SJSA1 (cell line): ENCODE results near the gene EXOC3L4. TPM values are rescaled to one million over a fixed set of nuclear protein-coding genes. Genes with fewer than 3 reads are reported as not detected.

Experiments
- DNase-seq, 2 experiments: peaks; one replicate each; pipeline ENCODE4 v3.0.0-alpha.2; 2015 to 2020; ENCODE audit warnings: low spot score in 2 of 2, low read depth in 1 of 2
- H3K27ac ChIP-seq: fragments of 250-450 bp; sonication (Bioruptor Pico); 2 replicates; pipeline ENCODE4 v1.5.1; 2020; ENCODE audit warnings: mild to moderate bottlenecking, moderate library complexity
- H3K27me3 ChIP-seq: fragments of 250-450 bp; sonication (Bioruptor Pico); replicated peaks from 2 replicates; pipeline ENCODE4 v1.5.1; 2020; ENCODE audit warnings: mild to moderate bottlenecking, moderate library complexity
- H3K36me3 ChIP-seq: fragments of 250-450 bp; sonication (Bioruptor Pico); 2 replicates; pipeline ENCODE4 v1.5.1; 2020; ENCODE audit warnings: mild to moderate bottlenecking
- H3K4me1 ChIP-seq: fragments of 250-450 bp; sonication (Bioruptor Pico); replicated peaks from 2 replicates; pipeline ENCODE4 v1.6.1; 2021; ENCODE audit warnings: mild to moderate bottlenecking
- H3K4me3 ChIP-seq: fragments of 250-450 bp; sonication (Bioruptor Pico); 2 replicates; pipeline ENCODE4 v1.5.1; 2020; ENCODE audit warnings: mild to moderate bottlenecking
- H3K9me3 ChIP-seq: fragments of 250-450 bp; sonication (Bioruptor Pico); replicated peaks from 2 replicates; pipeline ENCODE4 v1.5.1; 2020; ENCODE audit warnings: mild to moderate bottlenecking
- total RNA-seq: library from RNA; depleted of rRNA; stranded (reverse); fragments of >200 nt; shearing (Covaris generic); gene quantifications from 2 replicates; pipeline ENCODE4 v1.2.3, GENCODE V29; 2014

The EXOC3L4 gene
- total RNA-seq, 1 experiment from 2014 or later = 0.50 TPM

DNA sequence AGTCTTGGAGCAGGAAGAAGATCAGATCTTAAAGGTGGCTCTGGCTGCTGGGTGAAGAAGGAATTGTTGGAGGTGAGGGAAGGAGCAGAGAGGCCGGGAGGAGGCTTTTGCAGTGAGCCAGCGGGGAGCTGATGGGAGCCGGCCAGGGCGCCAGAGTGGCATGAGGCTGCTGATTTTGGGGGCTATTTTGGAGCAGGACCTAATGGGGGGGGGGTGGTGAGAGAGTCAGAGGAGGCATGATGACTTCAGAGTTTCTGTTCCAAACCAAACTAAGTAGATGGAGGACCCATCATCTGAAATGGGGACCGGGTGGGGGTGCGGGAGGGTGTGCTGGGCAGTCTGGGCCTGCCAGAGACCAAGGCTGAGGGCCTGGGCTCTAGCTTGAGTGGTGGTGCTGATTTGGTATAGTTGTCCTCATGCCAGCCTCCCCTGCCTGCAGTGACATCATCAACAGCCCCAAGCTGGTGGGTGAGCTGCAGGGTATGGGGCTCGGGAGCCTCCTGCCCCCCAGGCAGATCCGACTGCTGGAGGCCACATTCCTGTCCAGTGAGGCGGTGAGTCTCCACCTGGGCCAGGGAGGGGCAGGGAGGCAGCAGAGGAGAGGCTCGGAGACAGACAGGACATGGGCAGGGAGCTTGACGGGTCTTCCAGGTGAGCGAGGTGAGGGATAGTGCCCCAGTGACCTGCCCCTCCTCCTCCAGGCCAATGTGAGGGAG, 34.9 kb downstream of the EXOC3L4 start:
- Histone ChIP-seq H3K9me3 (no peaks in the 10 kb centered on the region), H3K36me3 (peaks cover 47% of the 10 kb centered on the region), H3K27ac (no peak overlapping the region), H3K27me3 (no peaks in the 10 kb centered on the region), H3K4me1 (peaks cover 58% of the 10 kb centered on the region), H3K4me3 (no peak overlapping the region)
- peak in 1 of 2 experiments; percentile 40 for DNase-seq

- peak in 1 of 2 experiments; percentile 38 for DNase-seq
- Histone ChIP-seq H3K9me3 (no peaks in the 10 kb centered on the region), H3K27ac (no peak overlapping the region), H3K36me3 (peaks cover 50% of the 10 kb centered on the region), H3K27me3 (no peaks in the 10 kb centered on the region), H3K4me3 (no peak overlapping the region), H3K4me1 (peaks cover 56% of the 10 kb centered on the region)
Observed at GRCh38 chr14:103130017-103130764, 35.7 kb downstream of the EXOC3L4 start.

GRCh38 chr14:103130965-103131364, 36.4 kb downstream of the EXOC3L4 start:
- Histone ChIP-seq H3K27me3 (no peaks in the 10 kb centered on the region), H3K4me3 (no peak overlapping the region), H3K27ac (no peak overlapping the region), H3K4me1 (peaks cover 56% of the 10 kb centered on the region), H3K36me3 (peaks cover 58% of the 10 kb centered on the region), H3K9me3 (no peaks in the 10 kb centered on the region)
- DNase-seq = peak; percentile 55 to 72

DNA sequence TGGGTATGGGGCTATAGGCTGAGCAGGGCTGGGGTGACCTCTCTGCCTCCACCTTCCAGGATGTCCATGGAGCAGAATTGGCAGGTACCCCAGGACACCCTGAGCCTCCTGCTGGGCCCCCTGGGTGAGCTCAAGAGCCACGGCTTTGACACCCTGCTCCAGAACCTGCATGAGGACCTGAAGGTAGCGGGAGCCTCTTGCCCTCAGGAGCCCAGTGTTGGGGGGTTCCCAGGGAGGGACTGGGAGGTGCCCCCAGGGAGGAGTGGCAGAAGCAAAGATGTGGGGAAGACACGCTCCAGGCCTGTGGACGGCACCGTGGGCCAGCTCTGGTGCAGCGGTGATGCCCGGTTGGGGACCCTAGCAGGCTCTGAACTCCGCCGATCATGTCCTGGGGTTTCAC, 37.1 kb downstream of the EXOC3L4 start:
- H3K27me3 ChIP-seq = no peaks in the 10 kb centered on the region
- H3K4me3 ChIP-seq = no peak overlapping the region
- H3K36me3 ChIP-seq = peaks cover 59% of the 10 kb centered on the region
- peaks cover 60% of the 10 kb centered on the region for H3K4me1 ChIP-seq
- H3K27ac ChIP-seq = no peak overlapping the region
- DNase-seq = peak in 1 of 2 experiments; percentile 39
- no peaks in the 10 kb centered on the region for H3K9me3 ChIP-seq

- H3K27me3 ChIP-seq = no peaks in the 10 kb centered on the region
- H3K9me3 ChIP-seq = no peaks in the 10 kb centered on the region
- H3K27ac ChIP-seq = no peak overlapping the region; the same call in 1 of the 2 replicates
- H3K36me3 ChIP-seq = peaks cover 54% of the 10 kb centered on the region
- peaks cover 69% of the 10 kb centered on the region for H3K4me1 ChIP-seq
- no peak overlapping the region for H3K4me3 ChIP-seq
- peak; percentile 70 to 76 for DNase-seq
Observed at GRCh38 chr14:103132381-103133209, 38.1 kb downstream of the EXOC3L4 start.

DNA sequence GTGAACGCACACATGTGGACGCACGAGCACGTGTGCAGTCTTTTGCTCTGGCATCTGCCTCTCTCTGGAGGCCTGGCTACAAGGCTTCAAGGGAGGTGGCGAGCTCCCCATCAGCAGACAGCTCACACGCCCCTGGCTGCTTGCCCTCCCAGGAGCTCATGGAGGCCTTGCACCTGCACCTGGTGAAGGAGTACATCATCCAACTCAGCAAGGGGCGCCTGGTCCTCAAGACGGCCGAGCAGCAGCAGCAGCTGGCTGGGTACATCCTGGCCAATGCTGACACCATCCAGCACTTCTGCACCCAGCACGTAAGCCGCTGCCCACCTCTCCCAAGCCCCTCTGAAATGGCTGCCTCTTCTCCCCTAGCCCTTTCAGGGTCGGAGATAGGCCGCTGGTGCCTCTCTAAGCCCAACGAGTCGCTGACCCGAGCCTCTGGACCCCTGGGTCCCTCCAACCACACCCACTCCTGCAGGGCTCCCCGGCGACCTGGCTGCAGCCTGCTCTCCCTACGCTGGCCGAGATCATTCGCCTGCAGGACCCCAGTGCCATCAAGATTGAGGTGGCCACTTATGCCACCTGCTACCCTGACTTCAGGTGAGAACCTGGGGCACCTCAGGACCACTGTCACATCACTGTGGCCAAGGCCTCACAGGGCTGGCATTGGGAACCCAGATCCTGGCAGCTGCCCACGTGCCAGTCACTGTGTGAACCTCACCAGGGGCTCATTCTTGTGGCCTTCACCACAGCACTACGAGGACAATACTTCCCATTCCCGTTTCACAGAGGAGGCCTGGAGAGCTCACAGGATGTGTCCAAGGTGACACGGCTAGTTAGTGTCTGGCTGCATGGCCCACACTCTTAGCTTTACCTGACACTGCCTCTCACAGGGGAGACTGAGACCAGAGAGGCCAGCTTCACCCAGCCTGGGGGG, 39.0 kb downstream of the EXOC3L4 start:
- DNase-seq = no peak
- Histone ChIP-seq H3K27me3 (no peaks in the 10 kb centered on the region), H3K9me3 (no peaks in the 10 kb centered on the region), H3K36me3 (peaks cover 52% of the 10 kb centered on the region), H3K4me1 (peaks cover 62% of the 10 kb centered on the region), H3K4me3 (no peak overlapping the region), H3K27ac (no peak overlapping the region)

DNA sequence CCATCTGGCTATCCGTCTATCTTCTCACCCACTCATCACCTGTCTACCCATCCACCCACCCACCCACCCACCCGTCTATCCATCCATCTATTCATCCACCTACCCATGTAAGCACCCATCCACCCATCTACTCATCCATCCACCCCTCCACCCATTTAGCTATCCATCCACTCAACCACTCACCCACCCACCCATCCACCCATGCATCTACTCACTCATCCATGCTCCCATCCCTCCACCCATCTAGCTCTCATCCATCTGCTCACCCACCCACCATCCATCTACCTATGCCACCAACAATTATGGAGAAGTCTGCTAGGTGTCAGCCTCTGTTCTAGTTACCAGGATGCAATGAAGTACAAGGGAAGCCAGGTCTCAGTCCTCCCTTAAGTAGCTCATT, 39.9 kb downstream of the EXOC3L4 start:
- Histone ChIP-seq H3K36me3 (peaks cover 52% of the 10 kb centered on the region), H3K4me3 (no peak overlapping the region), H3K4me1 (peaks cover 53% of the 10 kb centered on the region), H3K27me3 (no peaks in the 10 kb centered on the region), H3K9me3 (no peaks in the 10 kb centered on the region), H3K27ac (no peak overlapping the region)
- no peak for DNase-seq

- H3K4me1 ChIP-seq = peaks cover 48% of the 10 kb centered on the region
- H3K27me3 ChIP-seq = no peaks in the 10 kb centered on the region
- H3K36me3 ChIP-seq = peaks cover 47% of the 10 kb centered on the region
- H3K9me3 ChIP-seq = no peaks in the 10 kb centered on the region
- H3K27ac ChIP-seq = no peak overlapping the region
- no peak overlapping the region for H3K4me3 ChIP-seq
- DNase-seq = no peak
Observed at GRCh38 chr14:103134919-103135318, 40.4 kb downstream of the EXOC3L4 start.

DNA sequence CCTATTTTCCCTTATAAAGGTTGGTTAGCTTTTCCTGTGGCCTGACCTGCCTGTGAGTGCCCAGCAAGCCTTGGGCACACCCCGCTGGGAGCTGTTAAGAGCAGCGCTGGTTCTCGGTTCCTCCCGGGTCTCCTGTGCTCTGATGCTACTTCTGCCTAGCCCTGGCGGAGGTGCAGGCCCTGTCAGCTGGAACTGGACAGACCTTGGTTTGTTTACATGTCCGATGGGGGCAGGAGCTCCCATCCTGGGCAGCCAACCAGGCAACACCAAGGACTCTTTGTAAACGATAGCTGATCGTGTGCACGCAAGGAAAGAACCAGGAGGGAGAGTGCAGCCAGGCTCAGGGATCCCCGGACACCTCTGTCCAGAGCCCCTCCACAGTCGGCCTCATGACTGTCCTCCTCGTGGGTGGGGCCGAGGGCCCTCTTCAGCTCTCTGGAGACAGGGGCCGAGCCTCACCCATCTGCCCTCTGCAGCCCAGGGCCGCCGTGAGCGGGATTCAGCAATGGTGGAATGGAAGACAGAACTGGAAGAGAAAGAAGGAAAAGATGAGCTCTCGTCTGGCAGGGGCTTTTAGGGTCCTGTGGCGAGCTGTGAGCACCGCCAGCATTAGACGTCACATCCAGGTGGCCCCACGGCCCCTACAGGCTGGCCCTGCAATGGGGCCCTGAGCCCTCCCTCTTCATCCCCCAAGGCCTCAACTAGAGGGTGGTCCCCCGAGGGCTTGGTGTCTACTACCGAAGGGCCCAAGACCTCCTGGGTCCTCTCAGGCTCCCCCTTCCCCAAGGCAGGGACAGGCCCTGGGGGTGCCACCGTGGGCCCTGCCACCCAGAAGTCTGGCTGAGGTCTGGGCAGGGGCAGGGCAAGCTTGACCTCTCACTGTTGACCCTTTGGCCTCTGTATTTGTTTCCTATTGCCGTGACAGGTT, 41.1 kb downstream of the EXOC3L4 start:
- Histone ChIP-seq H3K27ac (no peak overlapping the region), H3K4me3 (no peak overlapping the region), H3K27me3 (no peaks in the 10 kb centered on the region), H3K4me1 (peaks cover 41% of the 10 kb centered on the region), H3K36me3 (peaks cover 40% of the 10 kb centered on the region), H3K9me3 (no peaks in the 10 kb centered on the region)
- DNase-seq = no peak

GRCh38 chr14:103136388-103137271, 42.1 kb downstream of the EXOC3L4 start:
- H3K4me3 ChIP-seq = no peak overlapping the region
- no peaks in the 10 kb centered on the region for H3K9me3 ChIP-seq
- peak overlapping the region; percentile 41 for H3K27ac ChIP-seq
- DNase-seq = peak; percentile 40 to 62
- peaks cover 35% of the 10 kb centered on the region for H3K4me1 ChIP-seq
- no peaks in the 10 kb centered on the region for H3K27me3 ChIP-seq
- peaks cover 30% of the 10 kb centered on the region for H3K36me3 ChIP-seq

DNA sequence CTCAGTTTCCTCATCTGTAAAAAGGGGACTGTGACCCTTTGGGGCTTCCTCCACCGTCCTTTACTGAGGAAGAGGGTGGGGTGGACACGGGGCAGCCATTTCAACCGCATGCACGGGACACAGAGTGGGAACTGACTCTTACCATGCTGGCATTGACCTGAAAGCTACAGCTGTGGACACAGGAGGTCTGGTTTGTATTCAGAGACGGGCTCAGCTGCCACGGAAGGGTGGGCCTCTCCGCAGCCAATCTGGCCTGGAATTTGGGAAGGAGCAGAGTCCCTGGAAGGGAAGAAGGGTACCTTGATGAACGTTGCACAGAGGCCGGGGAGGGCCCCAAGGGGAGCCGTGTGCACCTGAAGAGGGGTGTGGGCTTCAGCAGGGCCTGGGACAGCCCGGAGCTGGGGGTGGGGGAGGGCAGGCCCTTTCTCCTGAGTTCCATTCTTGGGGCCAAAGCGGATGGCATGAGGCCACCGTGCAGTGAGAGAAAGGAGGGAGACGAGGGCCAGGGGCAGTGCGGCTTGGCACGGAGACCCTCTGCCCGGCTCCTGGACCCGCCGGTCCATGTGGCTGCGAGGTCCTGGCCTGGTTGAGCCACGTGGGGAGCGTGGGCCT, 43.3 kb downstream of the EXOC3L4 start:
- H3K27me3 ChIP-seq = no peaks in the 10 kb centered on the region
- no peaks in the 10 kb centered on the region for H3K9me3 ChIP-seq
- peaks cover 26% of the 10 kb centered on the region for H3K36me3 ChIP-seq
- no peak for DNase-seq
- no peak overlapping the region for H3K27ac ChIP-seq
- H3K4me3 ChIP-seq = no peak overlapping the region
- peaks cover 27% of the 10 kb centered on the region for H3K4me1 ChIP-seq
